Measurements from ENCODE around the gene SP110. TPM values are rescaled to one million over a fixed set of nuclear protein-coding genes. Genes with fewer than 3 reads are reported as not detected.
A peak's percentile ranks its signal among the peaks of the same experiment; 100 is the strongest.

SP110 gene
- total and polyA plus RNA-seq, 2 donors (not counting 3 experiments of a cell fraction or from before 2014, with no cell fraction given): 10.2 to 10.7 TPM

GRCh38 chr2:230221493-230221892 is 1.7 kb upstream of the SP110 start:
- Histone ChIP-seq H3K4me3 (replicated peaks in 1 of 3; ENCODE audit: insufficient read depth in 1 of 3, low read depth in 1 of 3, low read length in 3 of 3) (no peak overlapping the region), H3K79me2 (ENCODE audit: control insufficient read depth, insufficient read depth, low read length) (no peaks in the 10 kb centered on the region), H3K27me3 (ENCODE audit: control insufficient read depth in 2 of 2, insufficient read depth in 2 of 2, low read length in 2 of 2) (no peaks in the 10 kb centered on the region), H3K36me3 (ENCODE audit: control insufficient read depth in 2 of 2, extremely low read depth in 1 of 2, insufficient read depth in 2 of 2, low read length in 2 of 2) (no peaks in the 10 kb centered on the region), H4K20me1 (replicated peaks; ENCODE audit: control insufficient read depth, extremely low read depth, insufficient read depth, low read length) (no peaks in the 10 kb centered on the region), H3K9me1 (replicated peaks; ENCODE audit: control insufficient read depth, extremely low read depth, insufficient read depth, low read length) (no peaks in the 10 kb centered on the region), H3K9me3 (replicated peaks; ENCODE audit: control insufficient read depth, insufficient read depth, low read length) (no peaks in the 10 kb centered on the region), H3K9ac (replicated peaks; ENCODE audit: extremely low read depth, insufficient read depth, low read length) (no peak overlapping the region), H2AFZ (ENCODE audit: low read depth, low read length) (no peak overlapping the region), H3K4me1 (ENCODE audit: control insufficient read depth, extremely low read depth, insufficient read depth, low read length) (peaks cover 6% of the 10 kb centered on the region), H3K27ac (ENCODE audit: insufficient read depth, low read depth, low read length) (no peak overlapping the region), H3K4me2 (ENCODE audit: insufficient read depth, low read length) (no peak overlapping the region)
- no TSS peak for BruUV-seq (replicated peaks)
- no peak for FAIRE-seq
- POLR2A ChIA-PET: no interaction called here
- dilution Hi-C loops (cut with MboI; ENCODE audit: extremely low pct_ligation_motif_present, low sequenced_read_pairs): no loop called here
- DNase-seq (ENCODE audit: low read depth, low spot score): no peak
- CTCF ChIA-PET: no interaction called here
- intact Hi-C loops (cut with micrococcal nuclease): loop anchor here (5.0 kb wide), 2 partner anchors 106 to 186 kb away; partner anchors contain the start of gene SP140L
- TF ChIP-seq GATA2 (IDR thresholded peaks at IDR 0.05; ENCODE audit: insufficient read depth, insufficient read length, low read depth, low read length): no peak
- no peak for TF ChIP-seq MAX (IDR thresholded peaks at IDR 0.05; ENCODE audit: insufficient read depth, insufficient read length)
- TF ChIP-seq POLR2AphosphoS5 (IDR thresholded peaks at IDR 0.05; ENCODE audit: insufficient read depth, low read depth, low read length): no peak
- no peak for TF ChIP-seq EZH2 (IDR thresholded peaks at IDR 0.05; ENCODE audit: borderline replicate concordance, low read depth, low read length, severe bottlenecking)
- no peak for TF ChIP-seq JUN (IDR thresholded peaks at IDR 0.05; ENCODE audit: borderline replicate concordance, insufficient read depth, insufficient read length, low read depth)

- DNase-seq (ENCODE audit: low read depth, low spot score) (no peak), FAIRE-seq (no peak)
- dilution Hi-C loops (cut with MboI; ENCODE audit: extremely low pct_ligation_motif_present, low sequenced_read_pairs): no loop called here
- Histone ChIP-seq H3K79me2 (ENCODE audit: control insufficient read depth, insufficient read depth, low read length) (no peaks in the 10 kb centered on the region), H3K4me3 (replicated peaks in 1 of 3; ENCODE audit: insufficient read depth in 1 of 3, low read depth in 1 of 3, low read length in 3 of 3) (peak overlapping the region; percentile 60 to 85 (median 70)), H3K36me3 (ENCODE audit: control insufficient read depth in 2 of 2, extremely low read depth in 1 of 2, insufficient read depth in 2 of 2, low read length in 2 of 2) (no peaks in the 10 kb centered on the region), H4K20me1 (replicated peaks; ENCODE audit: control insufficient read depth, extremely low read depth, insufficient read depth, low read length) (no peaks in the 10 kb centered on the region), H3K27me3 (ENCODE audit: control insufficient read depth in 2 of 2, insufficient read depth in 2 of 2, low read length in 2 of 2) (no peaks in the 10 kb centered on the region), H2AFZ (ENCODE audit: low read depth, low read length) (peak overlapping the region; percentile 82), H3K9me3 (replicated peaks; ENCODE audit: control insufficient read depth, insufficient read depth, low read length) (no peaks in the 10 kb centered on the region), H3K27ac (ENCODE audit: insufficient read depth, low read depth, low read length) (peak overlapping the region; percentile 11), H3K9ac (replicated peaks; ENCODE audit: extremely low read depth, insufficient read depth, low read length) (peak overlapping the region; percentile 68), H3K9me1 (replicated peaks; ENCODE audit: control insufficient read depth, extremely low read depth, insufficient read depth, low read length) (no peaks in the 10 kb centered on the region), H3K4me2 (ENCODE audit: insufficient read depth, low read length) (peak overlapping the region; percentile 75), H3K4me1 (ENCODE audit: control insufficient read depth, extremely low read depth, insufficient read depth, low read length) (peaks cover 6% of the 10 kb centered on the region)
- TF ChIP-seq MYC (IDR thresholded peaks at IDR 0.05; ENCODE audit: low read depth, low read length): no peak
- TF ChIP-seq FOS (IDR thresholded peaks at IDR 0.05; ENCODE audit: borderline replicate concordance, insufficient read depth, low read length): no peak
- TF ChIP-seq POLR2A (IDR thresholded peaks at IDR 0.05; ENCODE audit: low read depth, low read length): no peak
- no peak for TF ChIP-seq EZH2 (IDR thresholded peaks at IDR 0.05; ENCODE audit: borderline replicate concordance, low read depth, low read length, severe bottlenecking)
- no peak for TF ChIP-seq JUN (IDR thresholded peaks at IDR 0.05; ENCODE audit: borderline replicate concordance, insufficient read depth, insufficient read length, low read depth)
- ChIA-PET CTCF (interaction anchor here (1.2 to 1.8 kb wide), 4 partner anchors 10 to 198 kb away, joined by 3 to 6 read pairs (median 4); no protein-coding TSS in a partner anchor), POLR2A (no interaction called here)
- intact Hi-C loops (cut with micrococcal nuclease): loop anchor here (5.0 kb wide), 2 partner anchors 107 to 187 kb away; partner anchors contain the start of gene SP140L
- no TSS peak for BruUV-seq (replicated peaks)
Measured at GRCh38 chr2:230220347-230220969, 674 bp upstream of the SP110 start.
